Right lobe of liver (tissue), 6 donors: ENCODE data around the gene PGAP6. TPM values are rescaled to one million over a fixed set of nuclear protein-coding genes. Genes with fewer than 3 reads are reported as not detected.

Experiments used
- ATAC-seq, 4 donors: fragments of 200-7000 bp; cut with Tn5 transposase; one replicate each; pipeline ENCODE4 v1.9.1; 2020; ENCODE audit warnings: mild to moderate bottlenecking in 4 of 4, moderate library complexity in 4 of 4
- DNase-seq, 3 donors: peaks; one replicate each; pipeline ENCODE4 v3.0.0-alpha.2; 2020
- H3K27ac ChIP-seq, 3 donors: fragments of 200-600 bp; one replicate each; pipeline ENCODE4 v1.8.0; 2022
- H3K27me3 ChIP-seq, 2 donors: fragments of 200-600 bp; one replicate each; pipeline ENCODE4 v1.8.0; 2022
- H3K36me3 ChIP-seq, 4 donors: fragments of 200-600 bp; sonication (generic) in 1 of 4; one replicate each; pipeline versions ENCODE4 v1.5.1 to v1.8.0; 2017 to 2022; ENCODE audit warnings: control low read depth in 1 of 4
- H3K4me1 ChIP-seq, 4 donors: fragments of 200-600 bp; sonication (generic) in 1 of 4; one replicate each; pipeline versions ENCODE4 v1.5.1 to v1.8.0; 2017 to 2022; ENCODE audit warnings: control low read depth in 1 of 4
- H3K4me3 ChIP-seq, 3 donors: fragments of 200-600 bp; one replicate each; pipeline ENCODE4 v1.8.0; 2022
- H3K9me3 ChIP-seq, 4 donors: fragments of 200-600 bp; sonication (generic) in 1 of 4; one replicate each; pipeline versions ENCODE4 v1.5.1 to v1.8.0; 2017 to 2022; ENCODE audit warnings: control low read depth in 1 of 4
- CTCF ChIP-seq, 4 donors: fragments of 200-600 bp in 3 of 4; fragments of 450-650 bp in 1 of 4; IDR thresholded peaks; one replicate each; pipeline versions ENCODE4 v1.5.1 to v1.8.0; 2016 to 2022; ENCODE audit warnings: antibody characterized with exemption in 4 of 4, mild to moderate bottlenecking in 2 of 4
- POLR2A ChIP-seq: fragments of 450-650 bp; IDR thresholded peaks from one replicate; pipeline ENCODE4 v1.6.1; 2017; ENCODE audit warnings: antibody characterized with exemption, mild to moderate bottlenecking
- WGBS: methylation state at CpG from one replicate; pipeline ENCODE4 v1.1.6; 2018; ENCODE audit warnings: low coverage, low lambda C conversion rate; ENCODE audit not compliant: insufficient coverage; ENCODE audit errors: missing lambda C conversion rate; 5-methylcytosine and 5-hydroxymethylcytosine counted together
- intact Hi-C, 2 donors: fragments of 100-400 bp; cut with DNase I; formaldehyde crosslinking; loops; one replicate each; pipeline versions ENCODE4 v1.11.2 to v1.14.1; 2022
- total RNA-seq, 6 experiments: library from RNA; depleted of rRNA in 2 of 6; stranded (reverse); fragments of >200 nt in 2 of 6; fragmentation: NEBNext Ultra II Directional in 3 of 6; extraction: Animal tissue kit (Norgen Biotek cat#: 25700) in 3 of 6; gene quantifications; one replicate each; pipeline versions ENCODE4 v1.1.0 to v1.2.4, GENCODE V29; 2016 to 2023
- donor health status: DM: no; HTN: yes; CAD: no.
- donor health status: DM: no; HTN: no; CAD: no.
- donor health status: DM: no; HTN: no; CAD: no.
- donor health status: DM: no; HTN: yes; CAD: no.
- donor health status: DM: no; HTN: yes; CAD: no.

PGAP6 gene
- total RNA-seq, 6 experiments from 2014 or later: 24.3 to 44.6 (median 28.0) TPM

- WGBS: 45% methylated on average over 2 of the region's 10 CpGs
- no peak overlapping the region for H3K27ac ChIP-seq
- H3K27me3 ChIP-seq: no peaks in the 10 kb centered on the region
- intact Hi-C loops: no loop called here
- peaks cover 0 to 5% (median 2%) of the 10 kb centered on the region in 4 donors for H3K4me1 ChIP-seq
- DNase-seq: no peak
- peak in 1 of 4 donors; percentile 1 for ATAC-seq
- peak overlapping the region in 1 of 3 donors; percentile 39 for H3K4me3 ChIP-seq
- peaks cover 0 to 36% (median 0%) of the 10 kb centered on the region in 4 donors for H3K36me3 ChIP-seq
- no peak for TF ChIP-seq CTCF (IDR thresholded peaks at IDR 0.05)
- TF ChIP-seq POLR2A: no peak
- H3K9me3 ChIP-seq: no peaks in the 10 kb centered on the region
Observed at GRCh38 chr16:370979-371514, 10.7 kb downstream of the PGAP6 start.

GRCh38 chr16:370443-370842 lies 11.3 kb downstream of the PGAP6 start, which contains the start of gene MRPL28:
MRPL28 (minus strand) TSS chr16:370538; CDS start chr16:370218, 320 bp downstream.
- WGBS: under 1% methylated on average over 30 of the region's 30 CpGs
- H3K9me3 ChIP-seq: no peaks in the 10 kb centered on the region
- intact Hi-C loops: no loop called here
- H3K27ac ChIP-seq: no peak within 1 kb of the TSS
- no peaks in the 10 kb centered on the region for H3K27me3 ChIP-seq
- DNase-seq (peak; percentile 92 to 95 (median 94)), ATAC-seq (peak; percentile 93 to 98 (median 95))
- peaks cover 0 to 5% (median 2%) of the 10 kb centered on the region in 4 donors for H3K4me1 ChIP-seq
- H3K4me3 ChIP-seq: peak within 1 kb of the TSS; percentile 21 to 39 (median 39)
- peaks cover 0 to 36% (median 0%) of the 10 kb centered on the region in 4 donors for H3K36me3 ChIP-seq
- no peak for TF ChIP-seq CTCF (IDR thresholded peaks at IDR 0.05)
- TF ChIP-seq POLR2A: no peak

GRCh38 chr16:369866-370436 lies 11.8 kb downstream of the PGAP6 start:
- Histone ChIP-seq H3K9me3 (no peaks in the 10 kb centered on the region), H3K27ac (no peak overlapping the region), H3K36me3 (peaks cover 0 to 35% (median 0%) of the 10 kb centered on the region in 4 donors), H3K4me1 (peaks cover 0 to 5% (median 2%) of the 10 kb centered on the region in 4 donors), H3K27me3 (no peaks in the 10 kb centered on the region), H3K4me3 (peak overlapping the region; percentile 21 to 39 (median 39))
- TF ChIP-seq CTCF (IDR thresholded peaks at IDR 0.05) (no peak), POLR2A (no peak)
- intact Hi-C loops: loop anchor here in 1 of 2 donors (10.0 kb wide), 1 partner anchor 135 kb away; the partner anchor contains the start of gene FAM234A
- WGBS: 8% methylated on average over 25 of the region's 44 CpGs
- no peak for DNase-seq
- peak in 3 of 4 donors; percentile 6 to 30 (median 19) for ATAC-seq

GRCh38 chr16:369275-369865 lies 12.4 kb downstream of the PGAP6 start:
- peaks cover 0 to 30% (median 0%) of the 10 kb centered on the region in 4 donors for H3K36me3 ChIP-seq
- intact Hi-C loops: loop anchor here in 1 of 2 donors (10.0 kb wide), 1 partner anchor 135 kb away; the partner anchor contains the start of gene FAM234A
- H3K4me3 ChIP-seq: no peak overlapping the region
- DNase-seq (no peak), ATAC-seq (no peak)
- WGBS: 75% methylated on average over 7 of the region's 20 CpGs
- no peaks in the 10 kb centered on the region for H3K9me3 ChIP-seq
- H3K27me3 ChIP-seq: no peaks in the 10 kb centered on the region
- no peak overlapping the region for H3K27ac ChIP-seq
- H3K4me1 ChIP-seq: peaks cover 0 to 5% (median 2%) of the 10 kb centered on the region in 4 donors
- TF ChIP-seq CTCF (IDR thresholded peaks at IDR 0.05) (no peak), POLR2A (no peak)
